Thyroid gland (tissue), 4 donors: ENCODE results near the gene ZNF284. TPM values are rescaled to one million over a fixed set of nuclear protein-coding genes. Genes with fewer than 3 reads are reported as not detected.

ENCODE experiments used
- DNase-seq, 2 donors: peaks; one replicate each; pipeline ENCODE4 v3.0.0-alpha.2; 2019
- H3K27ac ChIP-seq, 3 donors: fragments of 200-600 bp; sonication (generic); 1 replicate in 2 of 3; 2 replicates in 1 of 3; pipeline ENCODE4 v1.5.1; 2016 to 2019; ENCODE audit warnings: mild to moderate bottlenecking in 1 of 3, moderate library complexity in 1 of 3
- H3K27me3 ChIP-seq: fragments of 200-600 bp; sonication (generic); one replicate; pipeline ENCODE4 v1.5.1; 2019
- H3K36me3 ChIP-seq, 2 donors: fragments of 200-600 bp; sonication (generic); one replicate each; pipeline ENCODE4 v1.5.1; 2016 to 2019
- H3K4me1 ChIP-seq, 2 donors: fragments of 200-600 bp; sonication (generic); one replicate each; pipeline ENCODE4 v1.5.1; 2017 to 2019
- H3K4me3 ChIP-seq, 3 donors: fragments of 200-600 bp; sonication (generic); replicated peaks in 1 of 3; 1 replicate in 2 of 3; 2 replicates in 1 of 3; pipeline ENCODE4 v1.5.1; 2016; ENCODE audit warnings: mild to moderate bottlenecking in 1 of 3
- H3K9me3 ChIP-seq: fragments of 200-600 bp; sonication (generic); one replicate; pipeline ENCODE4 v1.5.1; 2017
- CTCF ChIP-seq, 6 experiments: fragments of 200-600 bp in 3 of 6; fragments of 450-650 bp in 3 of 6; sonication (generic) in 3 of 6; IDR thresholded peaks; one replicate each; pipeline ENCODE4 v1.5.1; 2016 to 2019; ENCODE audit warnings: antibody characterized with exemption in 6 of 6, mild to moderate bottlenecking in 2 of 6, inconsistent platforms in 1 of 6, moderate library complexity in 1 of 6
- POLR2A ChIP-seq, 2 donors: fragments of 450-650 bp; IDR thresholded peaks; one replicate each; pipeline ENCODE4 v1.6.1; 2017; ENCODE audit warnings: antibody characterized with exemption in 2 of 2, mild to moderate bottlenecking in 2 of 2, moderate library complexity in 1 of 2
- WGBS, 2 donors: methylation state at CpG; one replicate each; pipeline ENCODE4 v1.1.5; 2017; 5-methylcytosine and 5-hydroxymethylcytosine counted together
- intact Hi-C: fragments of 100-400 bp; cut with DNase I; formaldehyde crosslinking; loops from one replicate; pipeline ENCODE4 v1.15.1; 2023
- total RNA-seq, 4 donors: library from RNA; depleted of rRNA; stranded (reverse); fragments of >200 nt; gene quantifications; one replicate each; pipeline ENCODE4 v1.2.3, GENCODE V29; 2016

The ZNF284 gene
- total RNA-seq, 4 donors from 2014 or later, result 2.6 to 4.9 (median 2.8) TPM

GRCh38 chr19:44032001-44032610 is 39.9 kb upstream of the ZNF284 start:
- TF ChIP-seq CTCF (IDR thresholded peaks at IDR 0.05), result no peak
- no peak for TF ChIP-seq POLR2A (IDR thresholded peaks at IDR 0.05)
- H3K27me3 ChIP-seq, result no peaks in the 10 kb centered on the region
- no peak for DNase-seq
- no peak overlapping the region for H3K4me3 ChIP-seq
- intact Hi-C loops, result no loop called here
- H3K4me1 ChIP-seq, result no peaks in the 10 kb centered on the region
- no peak overlapping the region for H3K27ac ChIP-seq
- H3K36me3 ChIP-seq, result peaks cover 53 to 55% of the 10 kb centered on the region in 2 donors
- 95 to 98% methylated on average over 1 of the region's 1 CpG for WGBS, 2 donors
- H3K9me3 ChIP-seq, result no peaks in the 10 kb centered on the region

GRCh38 chr19:44042147-44042546 is 29.8 kb upstream of the ZNF284 start:
- Histone ChIP-seq H3K36me3 (no peaks in the 10 kb centered on the region), H3K4me1 (no peaks in the 10 kb centered on the region), H3K27me3 (no peaks in the 10 kb centered on the region), H3K27ac (no peak overlapping the region), H3K4me3 (no peak overlapping the region), H3K9me3 (no peaks in the 10 kb centered on the region)
- WGBS, 2 donors, result 80 to 81% methylated on average over 2 of the region's 2 CpGs
- DNase-seq, result no peak
- TF ChIP-seq CTCF (IDR thresholded peaks at IDR 0.05) (no peak), POLR2A (IDR thresholded peaks at IDR 0.05) (no peak)
- intact Hi-C loops, result no loop called here

GRCh38 chr19:44050740-44051649 is 21.0 kb upstream of the ZNF284 start:
- Histone ChIP-seq H3K27me3 (no peaks in the 10 kb centered on the region), H3K4me3 (peak overlapping the region in 2 of 3 donors; percentile 5 to 71), H3K9me3 (no peaks in the 10 kb centered on the region), H3K36me3 (no peaks in the 10 kb centered on the region), H3K4me1 (peaks cover 11% of the 10 kb centered on the region in 2 donors), H3K27ac (peak overlapping the region in 2 of 3 donors; percentile 26 to 62)
- DNase-seq, result peak; percentile 33
- intact Hi-C loops, result no loop called here
- WGBS, 2 donors, result 11 to 13% methylated on average over 21 of the region's 21 CpGs
- TF ChIP-seq POLR2A (IDR thresholded peaks at IDR 0.05), result no peak
- no peak for TF ChIP-seq CTCF (IDR thresholded peaks at IDR 0.05)

GRCh38 chr19:44051650-44052402 is 20.1 kb upstream of the ZNF284 start, which contains the start of gene ZNF223:
ZNF223 (plus strand) TSS chr19:44052036; CDS start chr19:44055177, 3,141 bp downstream.
- DNase-seq, result peak; percentile 96 to 97
- 1 to 2% methylated on average over 32 to 35 of the region's 38 CpGs for WGBS, 2 donors
- intact Hi-C loops, result no loop called here

More at GRCh38 chr19:44051650-44052402, 20.1 kb upstream of the ZNF284 start, which contains the start of gene ZNF223:
- peak in 1 of 2 donors; percentile 52 for TF ChIP-seq POLR2A (IDR thresholded peaks at IDR 0.05)
- no peak for TF ChIP-seq CTCF (IDR thresholded peaks at IDR 0.05)
- H3K4me1 ChIP-seq, result peaks cover 11% of the 10 kb centered on the region in 2 donors
- H3K27me3 ChIP-seq, result no peaks in the 10 kb centered on the region
- peak within 1 kb of the TSS in 2 of 3 donors; percentile 41 to 62 for H3K27ac ChIP-seq
- H3K4me3 ChIP-seq, result peak within 1 kb of the TSS; percentile 65 to 71 (median 67)
- H3K36me3 ChIP-seq, result no peaks in the 10 kb centered on the region
- no peaks in the 10 kb centered on the region for H3K9me3 ChIP-seq
